Ovary (tissue), 3 donors: ENCODE data around the gene KDF1.

Experiments
- CTCF ChIP-seq, 3 donors: fragments of 450-650 bp in 2 of 3; fragments of 200-600 bp in 1 of 3; IDR thresholded peaks; one replicate each; pipeline versions ENCODE4 v1.5.1 to v1.8.0; 2016 to 2022; ENCODE audit warnings: antibody characterized with exemption in 3 of 3, mild to moderate bottlenecking in 1 of 3
- EP300 ChIP-seq: sonication (generic); formaldehyde crosslinking; IDR thresholded peaks from one replicate; pipeline ENCODE4 v1.6.1; 2017; ENCODE audit warnings: antibody characterized with exemption
- donor health status: DM: no; HTN: no; CAD: no.

GRCh38 chr1:26907071-26907917, 53.0 kb downstream of the KDF1 start:
- TF ChIP-seq EP300 (no peak), CTCF (IDR thresholded peaks at IDR 0.05) (no peak)
